Placental epithelial cell (primary cell): ENCODE data around the gene ZNF598. TPM values are rescaled to one million over a fixed set of nuclear protein-coding genes. Genes with fewer than 3 reads are reported as not detected.

Source experiments
- small RNA-seq: library from RNA; depleted of rRNA; stranded (forward); fragments of <200 nt; gene quantifications from one replicate; pipeline ENCODE3, GENCODE V24; 2012
- total RNA-seq: library from RNA; depleted of rRNA; stranded (reverse); fragments of >200 nt; gene quantifications from 2 replicates; pipeline ENCODE4 v1.2.3, GENCODE V29; 2012

ZNF598 gene
- total RNA-seq: 20.4 and 23.4 TPM in 2 replicates

GRCh38 chr16:2009791-2010510, at the start of gene ZNF598:
Gene ZNF598, minus strand, starts transcription at chr16:2009821.

GRCh38 chr16:2047330-2048115, 37.9 kb upstream of the ZNF598 start, which contains the start of the genes NTHL1 and TSC2:
Gene NTHL1, minus strand, starts transcription at chr16:2047834. Its CDS starts 11 bp downstream, at chr16:2047823.
Gene TSC2, plus strand, starts transcription at chr16:2047985. Its CDS starts 631 bp downstream, at chr16:2048616.

GRCh38 chr16:2026461-2027023, 16.9 kb upstream of the ZNF598 start, which contains the start of gene NHERF2:
Gene NHERF2, plus strand, starts transcription at chr16:2026902. Its CDS starts 104 bp downstream, at chr16:2027006.

GRCh38 chr16:2019518-2019920, 9.9 kb upstream of the ZNF598 start, which contains the start of gene NPW:
Gene NPW, plus strand, starts transcription at chr16:2019785.

GRCh38 chr16:1989209-1990100, 20.2 kb downstream of the ZNF598 start, which contains the start of gene SYNGR3:
Gene SYNGR3, plus strand, starts transcription at chr16:1989970. Its CDS starts 133 bp downstream, at chr16:1990103.

GRCh38 chr16:1983544-1984346, 25.9 kb downstream of the ZNF598 start, which contains the start of gene GFER:
Gene GFER, plus strand, starts transcription at chr16:1984193. Its CDS starts 26 bp downstream, at chr16:1984219.

GRCh38 chr16:1981398-1981836, 28.2 kb downstream of the ZNF598 start, which contains the start of gene NOXO1:
Gene NOXO1, minus strand, starts transcription at chr16:1981469. Its CDS starts 290 bp downstream, at chr16:1981179.

GRCh38 chr16:1971796-1972489, 37.7 kb downstream of the ZNF598 start, which contains the start of gene TBL3:
Gene TBL3, plus strand, starts transcription at chr16:1972053. Its CDS starts 112 bp downstream, at chr16:1972165.

GRCh38 chr16:1966460-1966859, 43.2 kb downstream of the ZNF598 start, which contains the start of gene RNF151:
Gene RNF151, plus strand, starts transcription at chr16:1966856. Its CDS starts 26 bp downstream, at chr16:1966882.

GRCh38 chr16:1964506-1965395, 44.9 kb downstream of the ZNF598 start, which contains the start of gene RPS2:
Gene RPS2, minus strand, starts transcription at chr16:1964826. Its CDS starts 201 bp downstream, at chr16:1964625.

GRCh38 chr16:1959269-1960039, 50.2 kb downstream of the ZNF598 start, which contains the start of gene NDUFB10:
Gene NDUFB10, plus strand, starts transcription at chr16:1959538. Its CDS starts 87 bp downstream, at chr16:1959625.

Small RNAs within 50 kb of the gene (small RNA-seq; reads per million reads assigned to genes)
- gene AC005363.2 (0.37 reads per million, percentile 15 among the genes with 10 or more reads in this experiment), gene RN7SL219P (not detected), gene SNORA10 (not detected), gene SNORA64 (not detected)

Other genes starting within 250 kb of the ZNF598 start
- 36.2 and 52.6 TPM in 2 replicates for gene NME3, start 238.3 kb downstream of the ZNF598 start, total RNA-seq
- gene EME2, start 237.0 kb downstream of the ZNF598 start, total RNA-seq: 13.8 and 14.1 TPM in 2 replicates
- gene MRPS34, start 236.7 kb downstream of the ZNF598 start, total RNA-seq: 47.1 and 64.6 TPM in 2 replicates
- gene SPSB3, start 227.2 kb downstream of the ZNF598 start, total RNA-seq: 61.6 and 63.6 TPM in 2 replicates
- 56.5 and 92.0 TPM in 2 replicates for gene NUBP2, start 226.9 kb downstream of the ZNF598 start, total RNA-seq
- not detected in 2 replicates for gene IGFALS, start 216.1 kb downstream of the ZNF598 start, total RNA-seq
- 5.9 and 24.5 TPM in 2 replicates for gene HAGH, start 183.0 kb downstream of the ZNF598 start, total RNA-seq
- 27.9 and 56.2 TPM in 2 replicates for gene FAHD1, start 182.6 kb downstream of the ZNF598 start, total RNA-seq
- not detected in 2 replicates for gene MEIOB, start 137.7 kb downstream of the ZNF598 start, total RNA-seq
- not detected in 2 replicates for gene HS3ST6, start 91.4 kb downstream of the ZNF598 start, total RNA-seq
- gene MSRB1, start 66.6 kb downstream of the ZNF598 start, total RNA-seq: 16.9 and 20.2 TPM in 2 replicates
- not detected in 2 replicates for gene RPL3L, start 55.1 kb downstream of the ZNF598 start, total RNA-seq
- 113 and 135 TPM in 2 replicates for gene NDUFB10, start 50.3 kb downstream of the ZNF598 start, total RNA-seq
- 1,769 and 2,866 TPM in 2 replicates for gene RPS2, start 45.0 kb downstream of the ZNF598 start, total RNA-seq
- not detected in 2 replicates for gene RNF151, start 43.0 kb downstream of the ZNF598 start, total RNA-seq
- gene TBL3, start 37.8 kb downstream of the ZNF598 start, total RNA-seq: 27.1 and 50.1 TPM in 2 replicates
- gene NOXO1, start 28.4 kb downstream of the ZNF598 start, total RNA-seq: 1.6 and 2.1 TPM in 2 replicates
- 13.0 and 14.9 TPM in 2 replicates for gene GFER, start 25.6 kb downstream of the ZNF598 start, total RNA-seq
- gene SYNGR3, start 19.9 kb downstream of the ZNF598 start, total RNA-seq: 3.5 and 4.4 TPM in 2 replicates
- gene NPW, start 10.0 kb upstream of the ZNF598 start, total RNA-seq: 0.33 and 0.39 TPM in 2 replicates
- 8.2 and 22.6 TPM in 2 replicates for gene NHERF2, start 17.1 kb upstream of the ZNF598 start, total RNA-seq
- 7.9 and 22.7 TPM in 2 replicates for gene NTHL1, start 38.0 kb upstream of the ZNF598 start, total RNA-seq
- gene TSC2, start 38.2 kb upstream of the ZNF598 start, total RNA-seq: 82.8 and 95.0 TPM in 2 replicates
- 62.6 and 99.7 TPM in 2 replicates for gene PKD1, start 126.1 kb upstream of the ZNF598 start, total RNA-seq
- 0.33 and 0.39 TPM in 2 replicates for gene RAB26, start 138.8 kb upstream of the ZNF598 start, total RNA-seq
- 45.5 and 88.8 TPM in 2 replicates for gene TRAF7, start 146.0 kb upstream of the ZNF598 start, total RNA-seq
- under 0.01 TPM in 1 of 2 replicates, not detected in the other for gene CASKIN1, start 186.8 kb upstream of the ZNF598 start, total RNA-seq
- 24.3 and 82.3 TPM in 2 replicates for gene MLST8, start 195.6 kb upstream of the ZNF598 start, total RNA-seq
- gene BRICD5, start 201.0 kb upstream of the ZNF598 start, total RNA-seq: 1.2 and 22.8 TPM in 2 replicates
- gene PGP, start 205.0 kb upstream of the ZNF598 start, total RNA-seq: 13.3 and 23.1 TPM in 2 replicates
- 26.1 and 31.8 TPM in 2 replicates for gene E4F1, start 213.8 kb upstream of the ZNF598 start, total RNA-seq
- 0.22 and 2.0 TPM in 2 replicates for gene DNASE1L2, start 226.6 kb upstream of the ZNF598 start, total RNA-seq
- 20.0 and 35.1 TPM in 2 replicates for gene ECI1, start 241.8 kb upstream of the ZNF598 start, total RNA-seq